ENCODE data around the gene ELAVL2.

- TF ChIP-seq CTCF (IDR thresholded peaks at IDR 0.05) = no peak
- TF ChIP-seq ZFX (IDR thresholded peaks at IDR 0.05; ENCODE audit: borderline replicate concordance) = no peak
Observed at GRCh38 chr9:23849379-23850035, 23.5 kb upstream of the ELAVL2 start.

Measured in 22Rv1 (cell line).